Heart right ventricle (tissue), 16 donors: ENCODE data around the gene ABHD16A. TPM values are rescaled to one million over a fixed set of nuclear protein-coding genes. Genes with fewer than 3 reads are reported as not detected.
A peak's percentile ranks its signal among the peaks of the same experiment; 100 is the strongest.

Experiments used
- ATAC-seq, 8 donors: fragments of 200-7000 bp; cut with Tn5 transposase; one replicate each; pipeline ENCODE4 v1.9.1; 2020; ENCODE audit warnings: mild to moderate bottlenecking in 8 of 8, moderate library complexity in 8 of 8, moderate number of reproducible peaks in 1 of 8
- DNase-seq, 2 donors: peaks; one replicate each; pipeline ENCODE4 v3.0.0-alpha.2; 2020
- H3K27ac ChIP-seq, 10 donors: fragments of 200-600 bp; sonication (generic) in 2 of 10; one replicate each; pipeline versions ENCODE4 v1.5.0 to v1.8.0; 2020 to 2022; ENCODE audit warnings: mild to moderate bottlenecking in 3 of 10
- H3K27me3 ChIP-seq, 7 donors: fragments of 200-600 bp; one replicate each; pipeline ENCODE4 v1.8.0; 2021 to 2022; ENCODE audit warnings: mild to moderate bottlenecking in 2 of 7
- H3K36me3 ChIP-seq, 9 donors: fragments of 200-600 bp; sonication (generic) in 1 of 9; one replicate each; pipeline versions ENCODE4 v1.5.0 to v1.8.0; 2020 to 2022; ENCODE audit warnings: mild to moderate bottlenecking in 2 of 9
- H3K4me1 ChIP-seq, 9 donors: fragments of 200-600 bp; sonication (generic) in 1 of 9; one replicate each; pipeline versions ENCODE4 v1.5.0 to v1.8.0; 2020 to 2022; ENCODE audit warnings: mild to moderate bottlenecking in 4 of 9
- H3K4me3 ChIP-seq, 10 donors: fragments of 200-600 bp; sonication (generic) in 2 of 10; one replicate each; pipeline versions ENCODE4 v1.5.0 to v1.8.0; 2020 to 2022; ENCODE audit warnings: mild to moderate bottlenecking in 7 of 10, moderate library complexity in 2 of 10
- H3K9me3 ChIP-seq, 11 donors: fragments of 200-600 bp in 10 of 11; sonication (generic) in 2 of 11; one replicate each; pipeline versions ENCODE4 v1.5.0 to v1.8.0; 2013 to 2022; ENCODE audit warnings: mild to moderate bottlenecking in 2 of 11, control low read depth in 1 of 11, moderate library complexity in 1 of 11
- CTCF ChIP-seq, 9 donors: fragments of 200-600 bp; sonication (generic) in 2 of 9; IDR thresholded peaks; one replicate each; pipeline versions ENCODE4 v1.5.0 to v1.8.0; 2021 to 2022; ENCODE audit warnings: antibody characterized with exemption in 9 of 9, mild to moderate bottlenecking in 5 of 9, moderate library complexity in 1 of 9
- WGBS, 2 donors: extraction: QIAGEN DNeasy Blood & Tissue Kit; methylation state at CpG; one replicate each; pipeline ENCODE4 v1.1.7; 2013; ENCODE audit warnings: inconsistent platforms in 1 of 2; 5-methylcytosine and 5-hydroxymethylcytosine counted together
- intact Hi-C, 10 donors: fragments of 100-400 bp; cut with DNase I; formaldehyde crosslinking; loops; one replicate each; pipeline versions ENCODE4 v1.11.1 to v1.14.2; 2022
- polyA plus RNA-seq, 2 donors: library from polyadenylated mRNA; stranded (reverse); fragments of 200-250 nt; gene quantifications; one replicate each; pipeline ENCODE4 v1.2.3, GENCODE V29; 2013
- total RNA-seq, 10 donors: library from RNA; stranded (reverse); fragmentation: NEBNext Ultra II Directional in 3 of 10; extraction: Animal tissue kit (Norgen Biotek cat#: 25700) in 3 of 10; gene quantifications; one replicate each; pipeline versions ENCODE4 v1.2.1 to v1.2.4, GENCODE V29; 2021 to 2023
- donor health status: Arrhythmogenic right ventricular cardiomyopathy.
- donor health status: ischemic (EF 13 %, LVEDD 7.1; RV severe dilation, severe dysfunction).
- donor health status: healthy with polysubstance abuse.
- donor health status: DM: no; HTN: yes; CAD: no.
- donor health status: DM: no; HTN: no; CAD: no.
- donor health status: ischemic (EF 25% LVEDD 6.9; RV normal size, moderate dysfunction).
- donor health status: ischemic (EF 25% LVEDD 5.7; RV mildly dilated, moderate dysfunction).
- donor health status: healthy.
- donor health status: DM: yes; HTN: yes; CAD: no.
- donor health status: Ischemic cardiomyopathy.
- donor health status: ischemic (EF 35%, LVEDD 5.7; RV mildly dilated, moderate dysfunction).
- donor health status: nonischemic (EF 11% LVEDD 7.7; RV severe dilation, severe dysfunction).
- donor health status: DM: yes; HTN: yes; CAD: no.
- donor health status: PGD.
- donor health status: ischemic (EF 29% LVEDD 5.4; RV normal size, mild dysfunction).
- donor health status: nonischemic (EF 23%, LVEDD 6.1; RV moderate dilation, normal function).

Gene ABHD16A
- total and polyA plus RNA-seq, 12 donors, result 24.3 to 45.2 (median 28.7) TPM

GRCh38 chr6:31676904-31677303 is 26.2 kb downstream of the ABHD16A start:
- peaks cover 0 to 37% (median 5%) of the 10 kb centered on the region in 9 donors for H3K36me3 ChIP-seq
- H3K27me3 ChIP-seq, result no peaks in the 10 kb centered on the region
- DNase-seq, result no peak
- no peak overlapping the region for H3K4me3 ChIP-seq
- no peak for ATAC-seq
- 65 to 69% methylated on average over 6 of the region's 6 CpGs for whole genome bisulfite sequencing, 2 donors
- peaks cover 5 to 18% (median 15%) of the 10 kb centered on the region in 9 donors for H3K4me1 ChIP-seq
- no peak for TF ChIP-seq CTCF (IDR thresholded peaks at IDR 0.05)
- no peaks in the 10 kb centered on the region for H3K9me3 ChIP-seq
- H3K27ac ChIP-seq, result no peak overlapping the region
- intact Hi-C loops, result loop anchor here in 3 of 10 donors (5.0 to 10.0 kb wide), 3 partner anchors 160 to 275 kb away; partner anchors contain the start of gene CFB (in 1 of the 3)

GRCh38 chr6:31676322-31676903 is 26.7 kb downstream of the ABHD16A start:
- DNase-seq, result no peak
- no peaks in the 10 kb centered on the region for H3K9me3 ChIP-seq
- TF ChIP-seq CTCF (IDR thresholded peaks at IDR 0.05), result no peak
- no peak for ATAC-seq
- no peaks in the 10 kb centered on the region for H3K27me3 ChIP-seq
- peaks cover 5 to 14% (median 12%) of the 10 kb centered on the region in 9 donors for H3K4me1 ChIP-seq
- H3K4me3 ChIP-seq, result no peak overlapping the region
- intact Hi-C loops, result loop anchor here in 3 of 10 donors (5.0 to 10.0 kb wide), 3 partner anchors 161 to 276 kb away; partner anchors contain the start of gene CFB (in 1 of the 3)
- WGBS, 2 donors, result 79 to 86% methylated on average over 4 of the region's 4 CpGs
- H3K27ac ChIP-seq, result no peak overlapping the region
- H3K36me3 ChIP-seq, result peaks cover 0 to 42% (median 10%) of the 10 kb centered on the region in 9 donors

- intact Hi-C loops, result loop anchor here in 3 of 10 donors (5.0 to 10.0 kb wide), 5 partner anchors 127 to 1745 kb away; partner anchors contain the start of genes CFB (in 1 of the 3), CUTA (in 1 of the 3), DDX39B (in 1 of the 3) and PHF1 (in 1 of the 3)
- peaks cover 0 to 26% (median 14%) of the 10 kb centered on the region in 9 donors for H3K4me1 ChIP-seq
- peaks cover 0 to 76% (median 53%) of the 10 kb centered on the region in 9 donors for H3K36me3 ChIP-seq
- no peak for TF ChIP-seq CTCF (IDR thresholded peaks at IDR 0.05)
- no peaks in the 10 kb centered on the region for H3K9me3 ChIP-seq
- no peaks in the 10 kb centered on the region for H3K27me3 ChIP-seq
- DNase-seq (no peak), ATAC-seq (no peak)
- no peak within 1 kb of the TSS for H3K27ac ChIP-seq
- 83 to 85% methylated on average over 8 of the region's 8 CpGs for WGBS, 2 donors
- H3K4me3 ChIP-seq, result no peak within 1 kb of the TSS
Measured at GRCh38 chr6:31669676-31670075, 33.4 kb downstream of the ABHD16A start, which contains the start of gene LY6G5B. TSS of gene LY6G5B (plus strand) at chr6:31669976. CDS start at chr6:31670951, 975 bp downstream.

- TF ChIP-seq CTCF (IDR thresholded peaks at IDR 0.05), result no peak
- DNase-seq, result no peak
- peak overlapping the region; percentile 70 to 98 (median 96) for H3K27ac ChIP-seq
- peak overlapping the region; percentile 59 to 98 (median 82) for H3K4me3 ChIP-seq
- peaks cover 0 to 71% (median 44%) of the 10 kb centered on the region in 9 donors for H3K36me3 ChIP-seq
- ATAC-seq, result peak in 1 of 8 donors; percentile 0
- no peaks in the 10 kb centered on the region for H3K9me3 ChIP-seq
- 4% methylated on average over 15 of the region's 15 CpGs for WGBS, 2 donors
- intact Hi-C loops, result loop anchor here in 2 of 10 donors (5.0 to 10.0 kb wide), 4 partner anchors 124 to 1748 kb away; partner anchors contain the start of genes CUTA (in 1 of the 2), DDX39B (in 1 of the 2) and PHF1 (in 1 of the 2)
- no peaks in the 10 kb centered on the region for H3K27me3 ChIP-seq
- H3K4me1 ChIP-seq, result peaks cover 11 to 54% (median 44%) of the 10 kb centered on the region in 9 donors
Measured at GRCh38 chr6:31666337-31666965, 36.7 kb downstream of the ABHD16A start.
